HG03457 (cell line): ENCODE results near the gene TMEM168.

Experiments used
- ATAC-seq: cut with Tn5 transposase; IDR thresholded peaks from one replicate; pipeline ENCODE4 v1.9.1; 2021; ENCODE audit warnings: moderate number of reproducible peaks; ENCODE audit not compliant: unreplicated experiment

The TMEM168 gene

GRCh38 chr7:112723416-112723815 is 66.8 kb downstream of the TMEM168 start:
- no peak for ATAC-seq

DNA sequence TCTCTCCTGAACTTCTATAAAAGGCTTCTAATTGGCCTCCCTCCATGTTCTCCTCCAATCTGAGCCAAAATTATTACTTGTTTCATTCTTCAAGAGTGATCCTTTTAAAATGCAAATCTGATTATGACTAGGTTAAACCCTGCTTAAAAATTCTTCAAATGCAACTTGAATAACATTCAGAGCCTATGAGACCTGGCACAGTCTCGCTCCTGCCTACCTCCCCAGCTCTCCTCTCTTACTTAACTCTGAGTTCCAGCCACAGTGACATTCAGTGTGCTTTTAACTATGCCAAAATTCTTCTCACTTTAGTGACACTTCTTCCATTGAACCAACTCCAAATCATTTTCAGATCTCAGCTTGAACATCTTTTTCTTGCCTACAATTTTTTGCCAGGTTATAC is 68.8 kb downstream of the TMEM168 start:
- no peak for ATAC-seq

DNA sequence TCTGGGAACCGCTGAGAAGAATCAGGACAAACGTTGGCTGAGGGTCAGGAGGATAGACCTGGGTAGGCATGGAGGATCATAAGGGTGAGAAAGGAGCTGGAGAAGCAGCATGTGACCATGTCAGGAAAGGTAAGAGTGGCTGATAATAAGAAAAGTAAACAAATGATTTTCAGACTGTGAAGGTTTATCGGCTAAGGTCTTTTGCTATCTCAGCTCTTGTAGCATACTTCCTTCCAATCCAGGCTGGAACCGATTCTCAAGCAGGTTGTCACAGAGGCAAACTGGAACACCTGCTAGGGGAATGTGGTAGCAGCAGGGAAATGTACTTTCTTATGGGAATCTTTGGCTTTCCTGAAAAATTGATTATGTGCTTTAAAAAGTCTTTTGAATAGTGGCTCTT is 74.7 kb downstream of the TMEM168 start:
- no peak for ATAC-seq

DNA sequence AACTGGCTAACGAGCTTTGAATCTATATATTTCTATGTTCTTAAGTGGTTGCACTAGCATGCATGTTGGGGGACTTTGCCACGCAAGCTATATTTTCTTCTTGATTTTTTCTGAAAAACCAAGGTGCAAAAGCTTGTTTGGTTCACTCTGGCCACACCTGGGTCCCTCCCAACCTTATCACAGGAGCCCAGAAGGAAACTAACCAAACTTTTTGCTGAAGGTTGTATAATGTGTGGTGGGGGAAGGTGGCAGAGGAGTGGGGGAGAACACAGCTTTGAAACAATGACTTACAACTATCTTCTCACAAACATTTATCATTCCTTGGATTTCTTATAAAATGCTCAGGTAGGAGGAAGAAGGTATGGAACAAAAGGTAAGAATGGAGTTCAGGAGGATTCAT is 75.3 kb downstream of the TMEM168 start:
- ATAC-seq: no peak
